Measurements from ENCODE around the gene NPLOC4.
A peak's percentile ranks its signal among the peaks of the same experiment; 100 is the strongest.

NPLOC4 gene

GRCh38 chr17:81528651-81529436 lies 108.1 kb downstream of the NPLOC4 start:
- DNase-seq, result no peak

DNA sequence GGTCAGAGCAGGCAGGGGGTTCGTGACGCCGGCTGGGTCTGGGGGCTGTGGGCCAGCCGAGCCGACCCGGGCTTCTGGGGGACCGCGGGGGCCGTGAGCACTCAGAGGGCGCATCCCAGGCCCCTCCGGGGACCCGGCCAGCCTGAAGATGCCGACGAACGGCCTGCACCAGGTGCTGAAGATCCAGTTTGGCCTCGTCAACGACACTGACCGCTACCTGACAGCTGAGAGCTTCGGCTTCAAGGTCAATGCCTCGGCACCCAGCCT lies 108.6 kb downstream of the NPLOC4 start:
- DNase-seq, result no peak

GRCh38 chr17:81527591-81528383 lies 109.1 kb downstream of the NPLOC4 start, which contains the start of gene FSCN2:
FSCN2 (plus strand) TSS chr17:81528377; CDS start chr17:81528532, 155 bp downstream.
- no peak for DNase-seq

DNA sequence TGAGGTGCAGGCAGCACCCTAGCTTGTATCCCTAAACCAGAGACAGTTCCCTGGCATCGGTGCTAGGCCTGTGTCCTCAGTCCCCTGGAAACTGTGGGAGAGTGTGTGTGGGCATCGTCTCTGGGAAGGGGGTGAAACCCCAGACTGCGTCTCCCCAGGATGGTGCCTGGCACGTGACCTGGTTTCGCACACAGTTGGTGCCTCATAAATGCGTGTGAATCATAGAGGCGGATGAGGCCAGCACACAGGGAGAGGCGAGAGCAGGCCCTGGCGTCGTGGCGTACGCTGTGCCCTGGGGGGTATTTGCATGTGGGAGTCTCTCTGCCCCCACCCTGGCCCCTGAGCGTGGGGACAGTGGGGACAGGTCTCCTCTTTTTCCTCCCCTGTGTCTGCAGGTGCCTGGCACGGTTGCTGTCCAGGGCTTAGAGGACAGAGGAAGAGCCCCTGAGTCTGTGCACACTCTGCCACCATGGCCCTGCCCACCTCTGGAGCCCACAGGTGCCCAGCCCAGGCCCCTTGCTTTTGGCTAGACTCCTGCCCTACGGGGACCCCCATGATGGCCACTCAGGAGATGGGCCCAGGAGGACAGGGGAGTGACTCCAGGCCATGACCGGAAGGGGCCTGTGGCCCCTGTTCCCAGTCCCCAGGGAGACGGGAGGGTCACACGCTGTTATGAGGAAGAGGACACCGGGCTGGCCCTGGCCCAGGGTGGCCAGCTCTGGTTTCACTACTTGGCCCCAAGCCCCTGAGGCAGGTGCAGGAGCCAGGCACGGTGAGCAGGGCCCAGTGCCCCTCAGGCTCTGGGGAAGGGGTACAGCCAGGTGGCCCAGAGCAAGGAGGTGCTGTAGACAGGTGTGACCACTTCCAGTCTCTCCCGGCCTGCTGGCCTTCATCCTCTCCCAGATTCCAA lies 110.0 kb downstream of the NPLOC4 start:
- no peak for DNase-seq

- no peak for DNase-seq
Observed at GRCh38 chr17:81524865-81525159, 112.1 kb downstream of the NPLOC4 start.

DNA sequence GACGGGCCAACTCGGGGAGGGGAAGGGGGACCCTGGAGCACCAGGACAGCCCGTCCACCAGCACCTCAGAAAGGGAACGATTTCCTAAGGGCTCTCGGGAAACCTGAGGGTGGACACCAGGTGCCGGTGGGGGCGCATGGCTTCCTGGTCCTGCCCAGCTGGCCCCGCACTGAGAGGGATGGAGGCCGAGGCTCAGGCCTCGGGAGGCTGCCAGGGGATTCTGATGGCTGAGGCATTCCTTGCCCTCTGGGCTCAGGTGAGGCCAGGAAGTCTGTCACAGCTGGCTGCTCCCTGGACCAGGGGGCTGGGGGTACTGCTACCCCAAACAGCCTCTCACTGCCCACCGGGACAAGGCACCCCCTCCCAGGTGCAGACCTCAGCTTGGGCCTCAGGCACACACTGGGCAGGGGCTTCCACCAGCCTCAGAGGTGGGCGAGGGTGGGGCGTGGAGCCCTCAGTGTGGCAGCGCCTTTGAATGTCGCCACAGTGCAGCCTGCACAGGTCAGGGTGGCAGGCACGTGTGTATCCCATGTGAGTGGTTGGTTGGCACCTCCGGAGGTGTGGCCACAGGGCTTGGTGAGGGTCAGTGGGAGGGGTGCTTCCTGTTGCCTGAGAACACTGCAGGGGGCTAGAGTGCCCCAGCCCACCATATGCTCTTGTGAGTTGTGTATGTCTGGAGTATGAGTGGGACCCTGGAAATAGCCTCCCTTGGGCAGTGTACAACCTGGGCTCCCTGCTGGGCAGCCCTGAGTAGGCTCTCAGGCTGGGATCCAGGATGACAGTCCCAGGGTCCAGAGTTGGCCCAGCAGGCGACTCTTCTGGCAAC lies 112.7 kb downstream of the NPLOC4 start:
- DNase-seq, result no peak

DNA sequence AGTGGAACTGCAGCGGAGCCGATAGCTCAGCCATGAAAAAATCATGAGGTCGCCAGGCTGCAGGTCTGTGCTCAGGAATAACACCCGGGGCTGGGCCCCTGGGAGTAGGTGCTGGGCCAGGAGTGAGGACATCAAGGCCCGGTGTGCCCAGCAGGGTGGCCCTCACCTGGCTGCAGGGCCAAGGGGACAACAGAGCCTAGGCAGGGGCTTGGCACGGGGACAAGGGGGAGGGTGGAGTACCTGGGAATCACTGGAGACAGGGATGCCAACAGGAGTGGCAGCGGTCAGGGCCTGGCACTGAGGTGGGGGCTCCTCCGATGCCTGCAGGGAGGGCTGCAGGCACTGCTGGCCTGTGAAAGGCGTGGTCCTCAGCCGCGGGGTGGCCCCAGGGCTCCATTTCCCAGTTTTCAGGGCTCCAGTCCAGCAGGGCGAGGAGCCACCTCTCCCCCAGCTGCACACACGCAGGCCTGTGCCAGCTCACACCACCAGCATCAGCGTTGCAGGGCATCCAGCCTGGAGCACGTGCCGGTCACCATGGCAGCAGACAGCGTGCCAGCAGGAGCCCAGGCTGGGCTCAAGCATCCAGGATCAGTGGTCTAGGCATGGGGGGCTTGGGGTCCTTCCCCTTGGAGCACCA lies 113.4 kb downstream of the NPLOC4 start:
- no peak for DNase-seq

DNA sequence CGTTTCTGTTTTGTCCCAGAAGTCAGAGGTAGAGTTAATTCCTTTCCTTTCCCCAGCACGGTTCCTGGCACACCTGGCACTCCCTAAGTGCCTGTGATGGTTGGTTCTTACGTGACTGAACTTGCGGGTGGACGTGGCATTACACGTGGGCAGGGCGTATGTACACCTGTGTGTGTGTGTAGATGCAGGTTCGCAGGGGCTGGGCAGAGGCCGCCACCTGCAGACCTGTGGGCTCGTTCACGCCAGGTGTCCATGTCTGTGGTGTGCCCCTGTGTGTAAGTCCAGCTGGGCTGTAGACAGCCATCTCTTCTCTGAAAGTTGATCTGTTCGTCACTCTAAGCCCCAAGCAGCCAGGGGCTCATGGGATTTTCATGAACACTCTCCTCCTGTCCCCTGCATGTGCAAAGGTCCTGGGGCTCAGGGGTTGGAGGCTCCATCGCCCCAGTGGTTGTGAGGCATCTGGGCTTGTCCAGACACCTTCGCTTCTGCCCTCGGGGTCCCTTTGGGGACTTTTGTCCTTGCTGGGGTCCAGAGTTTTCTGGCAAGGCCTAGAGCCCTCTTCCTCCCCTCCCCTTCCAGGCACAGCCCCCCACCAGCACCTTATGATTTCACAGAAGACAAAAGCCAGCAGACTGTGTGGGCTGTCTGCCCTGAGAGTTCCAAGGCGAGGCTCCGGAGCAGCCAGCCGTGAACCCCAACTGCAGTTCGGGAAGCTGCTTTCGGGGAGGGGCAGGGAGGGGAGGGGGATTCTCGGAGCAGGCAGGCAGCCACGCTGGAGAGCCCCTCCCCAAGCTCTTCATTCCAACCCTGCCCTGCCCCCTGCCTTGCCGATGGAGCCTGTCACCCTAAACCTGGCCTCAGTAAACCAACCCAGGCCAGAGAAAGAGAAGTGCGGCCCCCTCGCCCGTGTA lies 114.2 kb downstream of the NPLOC4 start:
- no peak for DNase-seq

- no peak for DNase-seq
Observed at GRCh38 chr17:81520021-81520901, 116.7 kb downstream of the NPLOC4 start.

DNA sequence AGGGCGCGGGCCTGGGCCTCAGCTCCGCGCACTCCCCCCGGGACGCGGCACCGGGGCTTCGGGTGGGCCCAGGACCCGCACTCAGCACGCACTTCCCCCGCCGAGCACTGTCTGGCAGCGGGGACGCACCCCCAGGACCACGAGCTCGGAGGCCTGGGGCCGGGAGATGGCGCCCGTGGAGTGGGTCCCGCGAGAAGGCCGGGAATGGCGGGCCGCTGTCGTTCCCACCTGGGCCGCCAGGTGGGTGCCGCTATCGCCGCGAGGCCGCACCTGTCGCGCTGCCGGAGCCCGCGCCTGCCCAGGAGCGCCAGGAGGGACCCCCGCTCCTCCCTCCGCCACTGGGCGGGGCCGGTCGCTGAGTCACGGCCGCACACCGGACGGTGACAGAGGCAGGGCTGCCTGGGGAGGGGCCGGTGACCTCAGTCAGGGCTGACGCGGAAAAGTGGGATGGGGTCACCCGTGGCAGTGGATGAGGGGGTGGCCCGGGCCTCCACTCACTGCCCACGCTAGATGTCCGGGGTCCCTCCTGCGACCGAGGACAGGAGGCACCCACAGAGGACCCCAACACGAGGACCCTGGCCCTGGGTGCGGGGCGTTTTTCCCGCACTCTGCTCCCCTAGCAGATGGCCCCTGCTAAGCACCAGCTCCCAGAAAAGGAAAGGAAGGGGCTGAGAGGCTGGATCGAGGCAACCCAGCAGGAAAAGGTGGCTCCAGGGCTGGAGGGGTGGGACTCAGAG lies 117.5 kb downstream of the NPLOC4 start:
- peak; percentile 87 for DNase-seq

DNA sequence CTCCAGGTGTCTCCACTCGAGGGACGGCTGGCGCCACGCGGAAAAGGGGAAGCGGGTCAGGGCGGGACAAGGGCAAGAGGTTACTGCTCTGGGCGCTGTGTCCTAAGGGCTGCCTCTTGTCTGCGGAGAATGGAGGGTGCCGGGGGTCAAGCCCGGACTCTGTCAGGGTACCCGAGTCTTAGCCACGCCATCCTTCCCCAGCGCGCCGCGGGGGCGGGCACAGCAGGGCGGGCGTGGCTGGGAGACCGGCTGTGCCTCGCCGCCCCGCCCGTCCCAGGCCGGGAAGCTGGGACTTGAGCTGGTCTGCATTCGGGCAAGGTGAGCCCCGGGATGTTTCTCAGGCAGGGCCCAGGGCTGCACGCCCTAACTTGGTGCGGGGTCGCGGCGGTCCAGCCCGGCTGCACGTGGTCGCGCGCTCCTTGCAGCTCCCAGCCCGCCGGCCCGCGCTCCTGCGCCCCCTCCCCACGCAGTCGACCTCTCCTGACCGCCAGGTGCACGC lies 118.1 kb downstream of the NPLOC4 start:
- peak; percentile 55 for DNase-seq

- no peak for DNase-seq
Observed at GRCh38 chr17:81518113-81518784, 118.7 kb downstream of the NPLOC4 start.

GRCh38 chr17:81517339-81518112 lies 119.4 kb downstream of the NPLOC4 start:
- no peak for DNase-seq

- no peak for DNase-seq
Observed at GRCh38 chr17:81517009-81517338, 119.9 kb downstream of the NPLOC4 start.

DNA sequence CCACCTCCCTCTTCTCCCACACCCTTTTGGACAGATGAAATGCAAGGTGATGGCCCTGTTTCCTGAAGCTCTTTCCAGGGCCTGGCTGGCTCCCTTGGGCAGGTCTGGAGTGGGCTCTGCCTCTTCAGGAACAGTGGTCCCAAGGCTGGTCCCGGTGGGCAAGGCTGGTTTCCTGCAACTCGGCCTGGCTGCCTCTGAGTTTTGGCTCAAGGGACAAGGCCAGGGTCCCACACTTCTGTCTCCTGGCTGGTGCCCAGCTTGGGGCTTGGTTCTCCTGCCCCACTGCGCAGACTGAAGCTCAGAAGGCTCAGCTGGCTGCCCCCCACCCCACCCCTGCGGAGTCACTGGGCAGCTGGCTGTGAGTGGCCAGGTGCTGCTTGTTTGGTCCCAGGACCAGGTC lies 120.5 kb downstream of the NPLOC4 start:
- peak; percentile 33 for DNase-seq

GRCh38 chr17:81515530-81516041 lies 121.3 kb downstream of the NPLOC4 start:
- peak; percentile 38 for DNase-seq

- peak; percentile 79 for DNase-seq
Observed at GRCh38 chr17:81514739-81515529, 122.0 kb downstream of the NPLOC4 start.
